Measurements from ENCODE around the gene AUTS2.
"Not testable (repeated sequence)": the region's sequence is repeated elsewhere in the genome, so short reads cannot be mapped to it uniquely, and the experiment has no call there.

The AUTS2 gene

DNA sequence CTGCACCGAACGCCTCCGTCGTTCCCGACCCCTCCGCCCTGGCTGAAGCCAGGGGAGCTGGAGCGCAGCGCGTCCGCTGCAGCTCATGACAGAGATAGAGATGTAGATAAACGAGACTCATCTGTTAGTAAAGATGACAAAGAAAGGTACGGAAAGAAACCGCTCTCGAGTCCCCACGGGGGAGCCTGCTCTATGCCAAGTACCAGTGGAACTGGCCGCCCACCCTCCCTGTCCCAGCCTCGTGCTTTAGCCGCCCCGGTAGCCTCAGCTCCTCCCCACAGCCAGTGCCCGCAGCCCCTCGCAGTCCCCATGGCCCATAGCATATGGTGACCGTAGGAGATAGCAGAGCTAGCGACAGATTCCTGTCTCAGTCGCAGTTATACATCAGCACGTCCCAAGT, 1189.0 kb downstream of the AUTS2 start:
- DNase-seq (ENCODE audit: low spot score) = no peak

DNA sequence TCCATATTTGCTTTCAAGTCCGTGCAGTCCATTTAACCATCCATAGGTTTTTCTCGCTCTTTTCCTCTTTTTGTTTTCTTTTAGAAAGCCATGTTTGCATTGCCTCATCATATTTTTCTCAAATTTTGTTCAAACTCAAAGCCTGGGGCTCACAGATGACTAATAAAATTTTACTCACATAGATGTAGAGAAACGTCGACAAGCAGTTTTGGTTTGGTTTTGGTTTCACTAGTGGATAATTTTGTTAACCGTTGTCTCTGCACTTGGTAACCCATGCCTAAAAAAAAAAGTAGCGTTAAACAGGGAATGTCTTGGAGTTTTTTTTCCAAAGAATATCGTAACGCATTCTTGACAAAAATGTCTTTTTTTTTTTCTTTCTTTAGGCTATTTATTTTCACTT, 1189.5 kb downstream of the AUTS2 start:
- DNase-seq (ENCODE audit: low spot score) = peak; percentile 46

DNA sequence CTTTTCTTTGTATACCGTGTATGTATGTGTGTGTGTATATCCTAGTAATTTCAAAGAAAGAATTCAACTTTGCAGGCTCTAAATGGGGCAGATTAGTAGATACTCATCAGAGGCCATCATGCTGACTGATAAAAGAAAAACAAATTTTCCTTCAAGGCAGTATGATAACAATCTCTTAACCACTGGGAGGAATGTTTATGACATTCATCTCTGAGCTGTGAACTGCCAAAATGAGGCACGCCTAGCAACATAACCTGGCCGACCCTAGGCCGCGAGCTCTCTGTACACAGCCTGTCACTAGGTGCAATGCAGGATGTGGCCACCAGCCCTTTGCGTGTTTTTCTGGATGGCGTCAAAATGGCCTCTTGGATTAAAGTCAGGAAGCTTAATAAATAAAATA, 1190.0 kb downstream of the AUTS2 start:
- peak; percentile 68 for DNase-seq (ENCODE audit: low spot score)

- DNase-seq (ENCODE audit: low spot score) = no peak
These were observed 1191.4 kb downstream of the AUTS2 start for GRCh38 chr7:70789481-70790214.

DNA sequence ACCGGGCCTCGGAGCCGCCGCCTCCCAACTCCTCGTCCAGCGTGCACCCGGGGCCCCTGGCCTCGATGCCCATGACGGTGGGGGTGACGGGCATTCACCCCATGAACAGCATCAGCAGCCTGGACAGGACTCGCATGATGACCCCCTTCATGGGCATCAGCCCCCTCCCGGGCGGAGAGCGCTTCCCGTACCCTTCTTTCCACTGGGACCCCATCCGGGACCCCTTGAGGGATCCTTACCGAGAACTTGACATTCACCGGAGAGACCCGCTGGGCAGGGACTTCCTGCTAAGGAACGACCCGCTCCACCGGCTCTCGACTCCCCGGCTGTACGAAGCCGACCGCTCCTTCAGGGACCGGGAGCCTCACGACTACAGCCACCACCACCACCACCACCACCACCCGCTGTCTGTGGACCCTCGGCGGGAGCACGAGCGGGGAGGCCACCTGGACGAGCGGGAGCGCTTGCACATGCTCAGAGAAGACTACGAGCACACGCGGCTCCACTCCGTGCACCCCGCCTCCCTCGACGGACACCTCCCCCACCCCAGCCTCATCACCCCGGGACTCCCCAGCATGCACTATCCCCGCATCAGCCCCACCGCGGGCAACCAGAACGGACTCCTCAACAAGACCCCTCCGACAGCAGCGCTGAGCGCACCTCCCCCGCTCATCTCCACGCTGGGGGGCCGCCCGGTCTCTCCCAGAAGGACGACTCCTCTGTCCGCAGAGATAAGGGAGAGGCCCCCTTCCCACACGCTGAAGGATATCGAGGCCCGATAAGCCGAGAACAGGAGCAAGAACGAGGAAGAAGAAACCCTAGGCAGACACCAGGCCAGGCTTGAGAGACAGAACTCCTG, 1192.2 kb downstream of the AUTS2 start:
- DNase-seq (ENCODE audit: low spot score) = no peak

- no peak for DNase-seq (ENCODE audit: low spot score)
These were observed 1193.1 kb downstream of the AUTS2 start for GRCh38 chr7:70791341-70791740.

- no peak for DNase-seq (ENCODE audit: low spot score)
These were observed 1194.8 kb downstream of the AUTS2 start for GRCh38 chr7:70793060-70793459.

DNA sequence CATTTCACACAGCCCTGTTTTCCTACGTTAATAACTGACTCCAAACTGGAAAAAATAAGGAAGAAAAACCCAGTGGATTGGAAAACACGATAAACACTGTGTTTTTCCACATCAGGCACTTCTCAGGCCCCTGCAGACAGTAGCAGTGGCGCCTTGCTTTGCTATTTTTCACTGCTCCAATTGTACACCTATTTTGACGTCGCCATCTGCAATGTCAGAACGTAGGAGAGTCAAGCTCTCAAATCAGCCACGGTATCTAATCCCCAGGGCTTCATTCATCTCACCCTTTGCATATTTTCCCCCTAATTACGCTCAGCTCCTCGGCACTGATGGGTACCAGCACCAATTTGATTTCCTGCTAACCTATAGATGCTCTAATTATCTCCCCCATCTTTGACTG, 1195.5 kb downstream of the AUTS2 start:
- DNase-seq (ENCODE audit: low spot score) = no peak

- no peak for DNase-seq (ENCODE audit: low spot score)
These were observed 1196.7 kb downstream of the AUTS2 start for GRCh38 chr7:70794962-70795361.

GRCh38 chr7:70795948-70796347, 1197.7 kb downstream of the AUTS2 start:
- DNase-seq (ENCODE audit: low spot score) = no peak

DNA sequence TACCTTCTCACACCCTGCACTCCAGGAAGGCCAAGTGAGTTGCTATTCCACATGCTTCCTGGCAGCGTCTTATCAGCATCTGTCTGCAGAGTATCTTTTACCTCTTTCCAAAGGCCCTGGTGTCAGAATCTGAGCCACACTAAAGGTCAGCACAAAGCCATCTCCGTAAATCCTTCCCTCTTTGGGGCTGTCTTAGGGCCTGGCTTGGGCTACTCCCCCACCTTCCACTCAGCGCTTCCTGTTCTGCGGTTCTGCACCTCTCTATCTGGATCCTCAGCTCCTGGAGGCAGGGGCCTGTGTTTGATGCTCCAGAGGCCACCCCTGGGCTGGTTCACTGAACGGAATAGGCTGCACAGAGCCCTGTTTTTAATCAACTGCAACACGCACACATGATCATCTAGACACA, 1198.8 kb downstream of the AUTS2 start:
- no peak for DNase-seq (ENCODE audit: low spot score)

- no peak for DNase-seq (ENCODE audit: low spot score)
These were observed 1201.6 kb downstream of the AUTS2 start for GRCh38 chr7:70799841-70800405.

- DNase-seq (ENCODE audit: low spot score) = no peak
These were observed 1207.1 kb downstream of the AUTS2 start for GRCh38 chr7:70805360-70805759.

GRCh38 chr7:70807650-70808049, 1209.4 kb downstream of the AUTS2 start:
- DNase-seq (ENCODE audit: low spot score) = no peak

DNA sequence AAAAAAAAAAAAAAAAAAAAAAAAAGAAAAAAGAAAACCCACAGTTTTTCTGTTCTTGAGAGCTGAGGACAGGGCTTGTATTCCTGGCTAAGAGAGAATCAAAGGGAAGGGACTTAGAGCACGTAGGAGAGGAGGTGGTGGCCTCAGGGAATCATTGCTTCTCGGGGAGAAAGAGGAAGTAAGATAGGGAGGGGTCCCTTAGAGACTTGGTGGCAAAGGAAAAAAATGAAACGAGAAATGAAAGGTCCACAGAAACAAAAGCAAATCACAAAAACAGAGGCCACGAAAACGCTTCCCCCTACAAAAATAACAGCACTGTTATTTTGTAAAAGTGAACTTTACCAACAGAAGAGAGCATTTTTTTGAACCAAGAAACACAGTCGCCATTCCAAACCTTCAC, 1210.6 kb downstream of the AUTS2 start:
- DNase-seq (ENCODE audit: low spot score) = no peak

- no peak for DNase-seq (ENCODE audit: low spot score)
These were observed 1212.4 kb downstream of the AUTS2 start for GRCh38 chr7:70810558-70811139.

DNA sequence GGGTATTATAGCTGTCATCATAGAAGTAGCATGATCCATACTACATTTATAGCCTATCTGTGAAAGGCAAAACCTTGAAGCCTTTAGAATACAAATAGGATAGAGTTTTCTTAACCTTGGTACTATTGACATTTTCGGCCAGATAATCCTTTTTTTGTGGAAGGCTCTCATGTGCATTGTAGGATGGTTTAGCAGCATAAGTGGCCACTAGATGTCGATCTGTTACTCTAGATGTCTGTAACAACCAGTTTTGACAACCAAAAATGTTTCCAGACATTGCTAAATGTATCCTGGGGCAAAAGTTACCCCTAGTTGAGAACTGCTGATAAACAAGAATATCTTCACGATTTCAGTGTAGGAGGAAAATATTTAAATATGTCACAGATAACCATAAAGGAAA, 1214.2 kb downstream of the AUTS2 start:
- no peak for DNase-seq (ENCODE audit: low spot score)

DNA sequence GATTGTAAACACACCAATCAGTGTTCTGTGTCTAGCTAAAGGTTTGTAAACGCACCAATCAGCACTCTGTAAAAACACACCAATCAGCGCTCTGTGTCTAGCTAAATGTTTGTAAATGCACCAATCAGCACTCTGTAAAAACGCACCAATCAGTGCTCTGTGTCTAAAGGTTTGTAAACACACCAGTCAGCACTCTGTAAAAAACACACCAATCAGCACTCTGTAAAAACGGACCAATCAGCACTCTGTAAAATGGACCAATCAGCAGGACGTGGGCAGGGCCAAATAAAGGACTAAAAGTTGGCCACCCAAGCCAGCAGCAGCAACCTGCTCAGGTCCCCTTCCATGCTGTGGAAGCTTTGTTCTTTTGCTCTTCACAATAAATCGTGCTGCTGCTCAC, 1224.2 kb downstream of the AUTS2 start:
- not testable (repeated sequence) for DNase-seq (ENCODE audit: low spot score)

GRCh38 chr7:70829221-70830059, 1231.2 kb downstream of the AUTS2 start:
- peak; percentile 56 for DNase-seq (ENCODE audit: low spot score)

DNA sequence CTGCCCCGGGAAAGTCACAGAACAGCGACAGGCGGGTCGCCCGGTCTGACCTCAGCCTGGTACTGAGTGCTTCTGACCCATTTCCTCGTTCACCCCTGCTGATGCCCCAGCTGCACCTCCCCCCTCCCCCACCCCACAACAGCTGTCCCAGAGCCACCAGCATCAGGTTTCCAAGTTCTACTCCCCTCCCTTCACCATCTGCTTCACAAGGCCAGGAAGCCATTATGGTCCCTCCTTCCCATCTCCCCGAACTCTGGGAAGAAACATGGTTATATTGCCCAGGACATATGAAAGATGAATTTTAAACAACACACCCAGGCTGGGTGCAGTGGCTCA, 1231.8 kb downstream of the AUTS2 start:
- no peak for DNase-seq (ENCODE audit: low spot score)

- DNase-seq (ENCODE audit: low spot score) = no peak
These were observed 1232.2 kb downstream of the AUTS2 start for GRCh38 chr7:70830426-70830825.

DNA sequence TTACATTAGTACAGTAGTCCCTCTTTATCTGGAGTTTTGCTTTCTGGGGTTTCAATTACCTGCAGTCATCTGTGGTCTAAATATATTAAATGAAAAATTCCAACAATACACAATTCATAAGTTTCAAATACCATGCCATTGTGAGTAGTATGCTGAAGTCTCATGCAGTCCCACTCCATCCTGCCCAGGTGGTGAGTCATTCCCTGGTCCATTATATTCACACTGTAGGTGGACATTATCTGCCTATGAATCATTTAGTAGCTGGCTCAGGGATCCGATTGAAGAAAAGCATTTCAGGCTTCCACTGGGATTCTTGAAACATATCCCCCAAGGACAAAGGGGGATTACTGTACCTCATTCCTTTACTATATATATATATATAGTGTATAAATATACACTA, 1235.5 kb downstream of the AUTS2 start:
- DNase-seq (ENCODE audit: low spot score) = no peak
